ENCODE measurements around the gene TMSB4X. TPM values are rescaled to one million over a fixed set of nuclear protein-coding genes. Genes with fewer than 3 reads are reported as not detected.
"Not testable (repeated sequence)": the region's sequence is repeated elsewhere in the genome, so short reads cannot be mapped to it uniquely, and the experiment has no call there.

Gene TMSB4X
- total RNA-seq, 1 donor from 2014 or later, result 2,616 TPM

- no peak for DNase-seq (ENCODE audit: low read depth)
These were observed 23.2 kb downstream of the TMSB4X start for GRCh38 chrX:12997906-12998687.

DNA sequence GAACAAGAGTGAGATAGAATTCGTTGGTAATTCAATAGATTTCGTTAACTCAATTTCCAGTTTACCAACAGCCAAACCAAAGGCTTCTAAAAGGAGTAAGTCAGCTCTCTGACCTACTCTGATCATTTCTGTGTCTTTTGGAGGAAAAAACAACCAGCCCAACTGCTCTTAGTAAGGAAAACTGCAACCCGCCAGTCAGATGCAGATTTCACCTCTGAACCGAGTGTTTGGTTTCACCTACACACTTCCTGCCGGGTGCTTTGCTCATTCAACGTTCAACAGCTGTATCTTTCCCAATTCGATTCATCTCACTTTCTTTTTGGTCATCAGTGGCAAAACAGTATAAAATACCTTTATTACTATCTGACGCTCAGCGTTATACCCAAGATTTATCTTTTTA lies 24.5 kb downstream of the TMSB4X start:
- no peak for DNase-seq (ENCODE audit: low read depth)

DNA sequence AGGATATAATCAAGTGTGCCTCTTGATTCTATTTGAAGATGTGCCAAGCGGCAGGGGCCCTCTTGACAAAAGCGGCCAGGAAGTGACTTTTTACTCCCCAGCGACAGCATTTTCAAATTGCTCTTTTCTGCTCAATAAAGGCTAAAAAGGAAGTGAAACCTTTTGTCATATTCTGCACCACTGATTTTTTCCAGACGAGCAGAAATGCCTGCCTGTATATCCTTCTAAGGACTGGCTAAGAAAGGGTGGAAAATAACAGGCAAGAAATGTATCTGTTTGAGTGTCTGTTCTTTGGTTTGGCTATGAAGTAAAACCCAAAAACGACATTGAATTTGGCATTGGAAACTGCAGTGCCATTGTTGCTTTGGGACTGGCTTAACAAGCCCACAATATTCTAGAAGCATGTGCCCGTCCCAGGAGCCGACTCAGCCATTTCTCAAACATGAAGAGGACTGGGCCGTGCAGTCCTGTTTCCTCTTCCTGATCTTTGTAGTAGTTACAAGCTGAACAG lies 25.4 kb downstream of the TMSB4X start:
- no peak for DNase-seq (ENCODE audit: low read depth)

GRCh38 chrX:13001097-13001496 lies 26.2 kb downstream of the TMSB4X start:
- DNase-seq (ENCODE audit: low read depth), result no peak

DNA sequence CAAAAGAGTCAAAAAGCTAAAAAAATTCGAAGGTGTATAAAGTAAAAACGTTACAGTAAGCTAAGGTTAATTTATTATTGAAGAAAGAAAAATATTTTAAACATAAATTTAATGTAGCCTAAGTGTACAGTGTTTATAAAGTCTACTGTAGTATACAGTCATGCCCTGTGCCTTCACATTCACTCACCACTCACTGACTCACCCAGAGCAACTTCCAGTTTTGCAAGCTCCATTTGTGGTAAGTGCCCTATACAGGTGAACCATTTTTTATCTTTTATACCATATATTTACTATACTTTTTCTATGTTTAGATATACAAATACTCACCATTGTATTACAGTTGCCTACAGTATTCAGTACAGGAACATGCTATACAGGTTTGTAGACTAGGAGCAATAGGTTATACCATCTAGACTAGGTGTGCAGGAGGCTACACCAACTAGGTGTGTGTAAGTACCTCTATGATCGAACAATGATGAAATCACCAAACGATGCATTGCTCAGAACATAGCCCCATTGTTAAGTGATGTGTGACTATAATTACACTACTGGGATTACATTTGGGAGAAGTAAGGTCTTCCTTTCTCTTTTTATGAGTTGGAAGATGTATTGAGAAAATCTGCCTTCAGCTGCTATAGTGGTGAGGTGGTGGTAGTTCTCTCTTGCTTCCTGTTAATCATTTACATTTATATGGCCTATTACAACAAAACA lies 27.2 kb downstream of the TMSB4X start:
- DNase-seq (ENCODE audit: low read depth), result peak; percentile 63

GRCh38 chrX:13005661-13006473 lies 31.0 kb downstream of the TMSB4X start:
- DNase-seq (ENCODE audit: low read depth), result no peak

DNA sequence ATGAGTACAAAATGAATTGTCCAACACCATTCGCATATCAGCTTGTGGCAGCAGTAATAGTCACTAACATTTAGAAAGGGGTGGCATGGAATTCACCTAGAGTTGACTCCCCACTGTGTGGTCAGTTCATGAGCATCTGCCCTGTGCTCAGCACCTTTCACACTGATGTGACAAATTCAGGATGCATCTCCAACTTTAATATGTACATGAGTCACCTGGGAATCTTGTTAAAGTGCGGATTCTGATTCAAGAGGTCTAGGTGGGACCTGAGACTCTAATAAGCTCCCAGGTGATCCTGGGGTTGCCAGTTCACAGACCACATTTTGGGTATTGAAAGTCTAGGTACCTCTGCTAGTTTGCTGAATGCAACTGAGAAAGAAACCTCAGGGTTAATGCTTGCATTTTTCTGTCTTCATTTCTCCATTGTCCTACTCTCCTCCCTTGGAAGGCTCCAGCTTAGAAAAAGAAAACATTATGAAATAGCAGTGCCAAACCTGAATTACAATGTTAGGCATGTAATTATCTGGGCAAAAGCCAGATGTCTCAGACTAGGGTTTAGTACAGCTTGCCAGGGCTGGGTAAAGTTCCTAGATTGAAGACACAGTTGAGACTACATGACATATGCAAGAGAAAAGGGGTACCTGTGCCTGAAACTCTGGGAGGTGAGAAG lies 32.7 kb downstream of the TMSB4X start:
- DNase-seq (ENCODE audit: low read depth), result no peak

DNA sequence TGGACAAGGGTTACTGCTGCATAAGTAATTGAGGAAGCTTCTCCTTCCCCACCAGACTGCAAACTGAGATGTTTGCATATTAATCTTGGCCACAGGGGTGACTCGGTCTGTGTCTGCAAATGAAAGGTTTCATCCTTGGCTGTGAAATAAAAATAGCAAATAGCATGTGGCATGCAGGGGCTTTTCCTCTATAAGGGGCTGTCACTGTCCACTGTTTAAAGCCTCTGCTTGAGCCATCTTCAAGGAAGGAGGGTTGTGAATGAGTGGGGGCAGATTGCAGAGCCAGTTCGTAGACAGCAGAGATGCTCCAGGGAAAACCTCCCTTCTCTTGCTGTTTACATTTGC lies 33.3 kb downstream of the TMSB4X start:
- DNase-seq (ENCODE audit: low read depth), result no peak

GRCh38 chrX:13008851-13009250 lies 33.9 kb downstream of the TMSB4X start:
- no peak for DNase-seq (ENCODE audit: low read depth)

DNA sequence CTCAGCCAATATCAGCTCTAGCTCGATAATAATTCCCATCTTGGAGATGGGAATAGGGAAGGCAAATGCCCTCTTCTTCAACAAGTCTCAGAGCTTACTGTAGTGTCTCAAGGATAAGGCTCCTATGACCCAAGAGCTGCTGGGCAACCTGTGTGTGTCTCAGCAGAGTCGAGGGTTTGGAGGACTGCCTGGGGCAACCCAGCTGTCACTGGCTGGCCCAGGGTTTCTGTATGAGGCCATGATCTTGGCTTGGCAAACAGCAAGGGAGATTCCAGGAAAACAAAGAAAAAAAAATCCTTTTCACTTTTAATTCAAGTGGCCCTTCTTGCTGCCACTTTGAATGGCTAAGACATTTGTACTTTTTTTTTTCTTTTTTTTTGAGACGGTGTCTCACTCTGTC lies 34.4 kb downstream of the TMSB4X start:
- no peak for DNase-seq (ENCODE audit: low read depth)

DNA sequence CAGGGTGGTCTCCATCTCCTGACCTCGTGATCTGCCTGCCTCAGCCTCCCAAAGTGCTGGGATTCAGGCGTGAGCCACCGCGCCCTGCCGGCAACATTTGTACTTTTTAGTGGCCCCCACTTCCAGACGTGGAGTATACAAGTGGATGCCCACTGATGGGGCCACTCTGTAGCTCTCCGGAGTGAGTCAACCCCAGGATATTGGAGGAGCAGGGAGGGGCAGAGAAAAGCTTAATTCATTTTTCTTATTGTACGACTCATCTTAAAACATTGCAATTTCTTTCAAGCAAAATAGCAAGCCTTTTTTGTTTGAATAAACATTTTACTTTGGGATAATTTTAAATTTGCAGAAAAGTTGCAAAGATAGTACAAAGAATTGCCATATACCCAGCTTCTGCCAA lies 34.9 kb downstream of the TMSB4X start:
- DNase-seq (ENCODE audit: low read depth), result no peak

DNA sequence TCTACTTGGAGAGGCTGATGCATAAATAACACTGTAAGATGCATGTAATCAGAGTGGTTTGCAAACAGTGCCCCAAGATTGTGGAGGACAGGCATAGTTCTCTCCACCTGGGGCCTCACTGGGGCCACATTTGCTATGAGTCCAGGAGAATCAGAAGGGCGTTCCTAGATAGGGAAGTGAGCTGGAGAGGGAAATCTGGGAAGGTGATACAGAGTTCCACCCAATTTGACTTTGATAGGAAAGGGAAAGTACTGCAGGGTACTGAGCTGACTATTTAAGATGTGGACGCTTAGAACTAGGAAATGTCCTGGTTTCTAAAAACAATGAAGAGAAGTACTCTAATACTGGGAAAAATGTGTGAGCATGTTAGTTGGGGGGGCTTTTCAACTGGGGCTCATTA lies 35.6 kb downstream of the TMSB4X start:
- no peak for DNase-seq (ENCODE audit: low read depth)

DNA sequence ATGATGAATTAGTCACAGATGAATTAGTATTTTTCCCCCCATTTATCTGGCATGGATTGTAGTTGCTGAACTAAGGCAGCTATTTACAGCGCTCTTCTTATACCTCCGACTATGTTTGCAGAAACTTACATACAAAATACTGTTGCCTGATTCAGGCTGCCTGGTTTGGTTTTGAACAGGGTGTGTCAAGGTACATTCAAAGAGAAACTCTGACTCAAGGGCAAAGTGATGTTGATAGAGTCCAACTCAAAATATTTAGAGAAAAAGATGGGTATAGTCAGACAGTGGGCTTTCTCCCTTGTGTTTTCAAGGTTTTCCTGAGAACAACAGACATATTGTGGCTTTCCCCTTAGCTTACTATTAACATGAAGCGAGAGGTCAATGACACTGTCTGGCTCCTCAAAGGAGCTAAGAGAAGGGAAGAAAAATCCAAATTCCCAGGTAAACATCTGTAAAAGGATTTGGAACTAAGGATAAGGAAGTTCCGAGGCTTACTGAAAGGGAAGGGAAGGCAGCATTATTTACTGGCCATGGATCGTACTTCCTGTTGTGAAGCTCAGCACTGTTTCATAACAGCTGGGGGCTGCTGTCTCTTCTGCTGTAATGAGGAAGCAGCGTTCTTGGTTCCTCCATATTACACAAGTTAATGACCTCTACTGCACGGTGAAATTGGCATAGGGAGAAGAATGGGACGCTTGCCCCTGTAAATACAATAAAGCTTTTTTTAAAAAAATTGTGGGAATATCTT lies 38.6 kb downstream of the TMSB4X start:
- DNase-seq (ENCODE audit: low read depth), result no peak

- peak; percentile 33 for DNase-seq (ENCODE audit: low read depth)
These were observed 39.5 kb downstream of the TMSB4X start for GRCh38 chrX:13014111-13015096.

GRCh38 chrX:13015536-13016236 lies 40.8 kb downstream of the TMSB4X start:
- DNase-seq (ENCODE audit: low read depth), result no peak

DNA sequence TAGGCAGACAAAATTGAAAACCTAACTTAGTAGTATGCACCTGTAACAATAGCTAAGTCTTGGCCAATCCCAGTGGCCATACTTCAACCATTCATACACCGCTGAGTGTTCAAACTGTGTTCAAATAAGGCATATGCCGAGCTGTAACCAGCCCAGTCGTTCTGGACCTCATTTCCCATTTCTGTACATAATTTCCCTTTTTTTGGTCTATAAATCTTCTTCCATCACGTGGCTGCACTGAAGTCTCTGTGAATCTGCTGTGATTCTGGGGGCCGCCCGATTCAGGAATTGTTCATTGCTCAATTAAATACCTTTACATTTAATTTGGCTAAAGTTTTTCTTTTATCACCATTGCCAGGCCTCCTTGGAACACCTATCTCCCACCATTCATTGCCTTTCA lies 41.8 kb downstream of the TMSB4X start:
- not testable (repeated sequence) for DNase-seq (ENCODE audit: low read depth)

GRCh38 chrX:13022926-13023325 lies 48.0 kb downstream of the TMSB4X start:
- DNase-seq (ENCODE audit: low read depth), result no peak

- no peak for DNase-seq (ENCODE audit: low read depth)
These were observed 48.7 kb downstream of the TMSB4X start for GRCh38 chrX:13023567-13023966.

DNA sequence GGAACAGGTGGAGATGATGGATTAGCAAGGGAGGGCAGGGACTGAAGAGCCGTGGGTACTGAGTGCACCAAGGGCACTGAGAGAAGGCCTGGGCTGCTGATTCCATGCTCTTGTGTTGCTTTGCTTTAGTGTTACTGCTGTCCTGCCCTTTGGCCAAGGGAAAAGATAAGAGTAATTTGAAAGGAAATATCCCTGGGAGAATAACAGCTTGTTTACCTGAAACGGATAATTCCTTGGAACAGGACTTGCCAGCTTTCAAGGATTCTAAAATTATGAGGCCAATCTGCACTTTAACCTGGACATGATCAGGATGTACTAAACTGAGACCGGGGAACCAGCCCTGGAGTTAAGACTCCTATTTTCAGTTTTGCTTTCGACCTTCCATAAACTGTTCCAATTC lies 49.1 kb downstream of the TMSB4X start:
- DNase-seq (ENCODE audit: low read depth), result no peak

Measured in renal cortical epithelial cell (primary cell).